Activated effector memory CD4-positive, alpha-beta T cell treated with anti-CD3 and anti-CD28 coated beads, Interleukin-2, amount 50 U/mL, for 16 hours (primary cell): Measurements from ENCODE around the gene XK.

Experiments
- DNase-seq: peaks from one replicate; pipeline ENCODE4 v3.0.0-alpha.2; 2020

XK gene

GRCh38 chrX:37684426-37684825, 1.2 kb upstream of the XK start:
- DNase-seq: no peak

- DNase-seq: no peak
Measured at GRCh38 chrX:37684973-37685372, 618 bp upstream of the XK start.

- DNase-seq: no peak
Measured at GRCh38 chrX:37686369-37686995, 891 bp downstream of the XK start.

GRCh38 chrX:37686996-37687395, 1.4 kb downstream of the XK start:
- no peak for DNase-seq

- DNase-seq: no peak
Measured at GRCh38 chrX:37690119-37690518, 4.5 kb downstream of the XK start.

- DNase-seq: no peak
Measured at GRCh38 chrX:37692918-37693317, 7.3 kb downstream of the XK start.

- DNase-seq: no peak
Measured at GRCh38 chrX:37697169-37697760, 11.7 kb downstream of the XK start.

- DNase-seq: no peak
Measured at GRCh38 chrX:37701588-37701987, 16.0 kb downstream of the XK start.

- DNase-seq: no peak
Measured at GRCh38 chrX:37711991-37712390, 26.4 kb downstream of the XK start.

- no peak for DNase-seq
Measured at GRCh38 chrX:37712458-37712857, 26.9 kb downstream of the XK start.

GRCh38 chrX:37714479-37714878, 28.9 kb downstream of the XK start:
- DNase-seq: no peak

- no peak for DNase-seq
Measured at GRCh38 chrX:37716602-37717001, 31.0 kb downstream of the XK start.

- no peak for DNase-seq
Measured at GRCh38 chrX:37717708-37718107, 32.1 kb downstream of the XK start.

- DNase-seq: no peak
Measured at GRCh38 chrX:37722595-37722994, 37.0 kb downstream of the XK start.

GRCh38 chrX:37726346-37726745, 40.8 kb downstream of the XK start:
- no peak for DNase-seq

GRCh38 chrX:37745354-37745753, 59.8 kb downstream of the XK start:
- DNase-seq: peak; percentile 89

- DNase-seq: no peak
Measured at GRCh38 chrX:37745835-37746217, 60.2 kb downstream of the XK start.

GRCh38 chrX:37746218-37746941, 60.8 kb downstream of the XK start:
- peak; percentile 56 for DNase-seq

- no peak for DNase-seq
Measured at GRCh38 chrX:37746951-37747350, 61.4 kb downstream of the XK start.

GRCh38 chrX:37752281-37752680, 66.7 kb downstream of the XK start:
- DNase-seq: no peak

- DNase-seq: no peak
Measured at GRCh38 chrX:37752936-37753335, 67.3 kb downstream of the XK start.

GRCh38 chrX:37753384-37753783, 67.8 kb downstream of the XK start:
- no peak for DNase-seq

GRCh38 chrX:37754516-37754915, 68.9 kb downstream of the XK start:
- no peak for DNase-seq

- peak; percentile 60 for DNase-seq
Measured at GRCh38 chrX:37755025-37755424, 69.4 kb downstream of the XK start.

GRCh38 chrX:37757082-37757481, 71.5 kb downstream of the XK start:
- DNase-seq: no peak
